GM18505 (cell line): Measurements from ENCODE around the gene RBM33.
A peak's percentile ranks its signal among the peaks of the same experiment; 100 is the strongest.

ENCODE experiments used
- ATAC-seq: cut with Tn5 transposase; IDR thresholded peaks from one replicate; pipeline ENCODE4 v1.9.1; 2021; ENCODE audit not compliant: unreplicated experiment
- POLR2A ChIP-seq: IDR thresholded peaks from 4 replicates; pipeline ENCODE4 v1.6.1; 2011; ENCODE audit warnings: borderline replicate concordance; ENCODE audit not compliant: insufficient read depth, insufficient read length; ENCODE audit errors: extremely low read depth

The RBM33 gene

DNA sequence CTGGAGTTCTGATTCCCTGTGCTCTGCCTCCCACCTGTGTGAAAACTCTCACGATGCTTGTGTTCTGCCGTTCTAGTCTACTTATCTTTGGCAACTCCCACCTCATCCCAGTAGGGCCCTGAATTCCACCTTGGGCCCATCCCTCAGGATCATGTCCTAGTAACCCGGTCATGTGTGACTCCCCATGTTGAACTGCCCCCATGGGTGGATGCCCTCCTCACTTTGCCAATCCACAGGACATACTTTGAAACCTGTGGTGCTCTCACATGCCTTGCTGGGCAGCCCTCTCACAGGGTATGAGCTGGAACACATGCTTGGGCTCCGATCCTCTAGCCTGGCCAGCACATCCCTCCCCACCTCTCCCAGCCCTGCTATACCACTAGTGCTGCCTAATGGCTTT lies 3.8 kb upstream of the RBM33 start:
- no peak for ATAC-seq
- TF ChIP-seq POLR2A = no peak

- ATAC-seq = no peak
- TF ChIP-seq POLR2A = no peak
Observed at GRCh38 chr7:155643804-155644177, 670 bp upstream of the RBM33 start.

GRCh38 chr7:155644971-155645509 lies 579 bp downstream of the RBM33 start:
- TF ChIP-seq POLR2A = no peak
- peak; percentile 26 for ATAC-seq

GRCh38 chr7:155645662-155646061 lies 1.2 kb downstream of the RBM33 start:
- no peak for ATAC-seq
- no peak for TF ChIP-seq POLR2A

DNA sequence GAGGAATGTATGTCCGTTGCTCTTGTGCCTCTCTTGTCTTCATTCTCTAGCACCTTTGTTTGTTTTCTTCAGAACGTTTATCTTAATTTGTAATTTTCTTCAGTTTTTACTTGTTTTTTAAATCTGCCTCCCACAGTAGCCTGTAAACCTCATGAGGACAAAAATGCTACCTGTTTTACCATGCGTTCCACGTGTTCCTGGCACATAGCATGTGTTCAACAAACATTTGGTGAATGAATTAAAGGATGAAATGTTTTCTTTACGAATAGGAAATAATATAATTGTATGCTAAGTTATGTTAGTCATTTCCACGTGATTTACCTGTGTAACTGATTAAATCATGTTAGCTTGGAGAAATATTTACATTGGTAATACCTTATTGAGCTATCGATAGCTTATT lies 2.2 kb downstream of the RBM33 start:
- no peak for TF ChIP-seq POLR2A

GRCh38 chr7:155647302-155647701 lies 2.8 kb downstream of the RBM33 start:
- ATAC-seq = no peak
- no peak for TF ChIP-seq POLR2A

More for the DNA sequence above, 2.2 kb downstream of the RBM33 start:
- no peak for ATAC-seq

- no peak for TF ChIP-seq POLR2A
- ATAC-seq = no peak
Observed at GRCh38 chr7:155647734-155648133, 3.3 kb downstream of the RBM33 start.

GRCh38 chr7:155648752-155649339 lies 4.4 kb downstream of the RBM33 start:
- ATAC-seq = no peak
- TF ChIP-seq POLR2A = no peak

DNA sequence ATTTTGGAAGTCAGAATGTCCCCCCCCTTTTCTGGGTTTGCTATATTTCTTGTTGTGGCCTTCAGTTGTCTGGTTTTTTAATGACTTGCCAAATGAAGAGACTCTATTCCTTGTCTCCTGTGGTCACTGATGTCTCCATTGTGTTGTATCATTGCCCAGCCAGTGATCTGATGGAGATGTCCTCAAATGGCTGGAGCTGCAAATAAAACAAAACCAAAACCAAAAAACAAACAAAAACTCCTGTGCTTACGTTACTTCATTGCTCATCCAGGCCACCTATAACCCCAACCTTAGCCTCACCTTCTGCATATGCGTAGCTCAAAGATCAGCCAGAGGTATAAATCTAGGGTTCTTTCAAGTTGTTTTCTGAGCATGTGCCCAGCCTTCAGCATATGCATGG lies 5.1 kb downstream of the RBM33 start:
- TF ChIP-seq POLR2A = no peak
- no peak for ATAC-seq

GRCh38 chr7:155652156-155653114 lies 8.0 kb downstream of the RBM33 start:
- no peak for TF ChIP-seq POLR2A
- ATAC-seq = no peak

GRCh38 chr7:155653803-155654202 lies 9.3 kb downstream of the RBM33 start:
- no peak for ATAC-seq
- TF ChIP-seq POLR2A = no peak

GRCh38 chr7:155656891-155657290 lies 12.4 kb downstream of the RBM33 start:
- no peak for ATAC-seq

GRCh38 chr7:155660059-155660757 lies 15.7 kb downstream of the RBM33 start:
- peak; percentile 76 for ATAC-seq
- TF ChIP-seq POLR2A = no peak

More at GRCh38 chr7:155656891-155657290, 12.4 kb downstream of the RBM33 start:
- TF ChIP-seq POLR2A = no peak
